Activated gamma-delta T cell (primary cell): ENCODE measurements around the gene ROR1.
"Not testable (repeated sequence)": the region's sequence is repeated elsewhere in the genome, so short reads cannot be mapped to it uniquely, and the experiment has no call there.

Source experiments
- DNase-seq: peaks from one replicate; lab custom pipeline; 2025; lab: John Stamatoyannopoulos, UW

ROR1 gene

GRCh38 chr1:63825111-63825510 lies 51.3 kb downstream of the ROR1 start:
- no peak for DNase-seq

GRCh38 chr1:63826246-63826861 lies 52.5 kb downstream of the ROR1 start:
- not testable (repeated sequence) for DNase-seq

- DNase-seq = no peak
These were observed 53.8 kb downstream of the ROR1 start for GRCh38 chr1:63827411-63828321.

- no peak for DNase-seq
These were observed 54.7 kb downstream of the ROR1 start for GRCh38 chr1:63828322-63829044.

- no peak for DNase-seq
These were observed 55.8 kb downstream of the ROR1 start for GRCh38 chr1:63829349-63830327.

GRCh38 chr1:63831409-63831808 lies 57.6 kb downstream of the ROR1 start:
- no peak for DNase-seq

GRCh38 chr1:63833363-63834119 lies 59.7 kb downstream of the ROR1 start:
- DNase-seq = no peak

GRCh38 chr1:63835128-63835527 lies 61.3 kb downstream of the ROR1 start:
- DNase-seq = no peak

- DNase-seq = no peak
These were observed 62.6 kb downstream of the ROR1 start for GRCh38 chr1:63836374-63836773.

- no peak for DNase-seq
These were observed 63.0 kb downstream of the ROR1 start for GRCh38 chr1:63836830-63837229.

- DNase-seq = no peak
These were observed 69.2 kb downstream of the ROR1 start for GRCh38 chr1:63843010-63843409.

- no peak for DNase-seq
These were observed 70.1 kb downstream of the ROR1 start for GRCh38 chr1:63843884-63844283.

- DNase-seq = no peak
These were observed 71.5 kb downstream of the ROR1 start for GRCh38 chr1:63845346-63845745.

- no peak for DNase-seq
These were observed 73.6 kb downstream of the ROR1 start for GRCh38 chr1:63847308-63847910.

- DNase-seq = no peak
These were observed 74.9 kb downstream of the ROR1 start for GRCh38 chr1:63848733-63849132.

- DNase-seq = no peak
These were observed 75.3 kb downstream of the ROR1 start for GRCh38 chr1:63849149-63849548.

- DNase-seq = no peak
These were observed 80.3 kb downstream of the ROR1 start for GRCh38 chr1:63854091-63854490.

GRCh38 chr1:63855942-63856341 lies 82.1 kb downstream of the ROR1 start:
- DNase-seq = no peak

- DNase-seq = no peak
These were observed 83.1 kb downstream of the ROR1 start for GRCh38 chr1:63856924-63857323.

GRCh38 chr1:63857478-63857877 lies 83.7 kb downstream of the ROR1 start:
- no peak for DNase-seq
